Measurements from ENCODE around the gene TRIM66. TPM values are rescaled to one million over a fixed set of nuclear protein-coding genes. Genes with fewer than 3 reads are reported as not detected.
A peak's percentile ranks its signal among the peaks of the same experiment; 100 is the strongest.

The TRIM66 gene
- total RNA-seq, 4 donors from 2014 or later: 11.7 to 19.7 (median 14.3) TPM

DNA sequence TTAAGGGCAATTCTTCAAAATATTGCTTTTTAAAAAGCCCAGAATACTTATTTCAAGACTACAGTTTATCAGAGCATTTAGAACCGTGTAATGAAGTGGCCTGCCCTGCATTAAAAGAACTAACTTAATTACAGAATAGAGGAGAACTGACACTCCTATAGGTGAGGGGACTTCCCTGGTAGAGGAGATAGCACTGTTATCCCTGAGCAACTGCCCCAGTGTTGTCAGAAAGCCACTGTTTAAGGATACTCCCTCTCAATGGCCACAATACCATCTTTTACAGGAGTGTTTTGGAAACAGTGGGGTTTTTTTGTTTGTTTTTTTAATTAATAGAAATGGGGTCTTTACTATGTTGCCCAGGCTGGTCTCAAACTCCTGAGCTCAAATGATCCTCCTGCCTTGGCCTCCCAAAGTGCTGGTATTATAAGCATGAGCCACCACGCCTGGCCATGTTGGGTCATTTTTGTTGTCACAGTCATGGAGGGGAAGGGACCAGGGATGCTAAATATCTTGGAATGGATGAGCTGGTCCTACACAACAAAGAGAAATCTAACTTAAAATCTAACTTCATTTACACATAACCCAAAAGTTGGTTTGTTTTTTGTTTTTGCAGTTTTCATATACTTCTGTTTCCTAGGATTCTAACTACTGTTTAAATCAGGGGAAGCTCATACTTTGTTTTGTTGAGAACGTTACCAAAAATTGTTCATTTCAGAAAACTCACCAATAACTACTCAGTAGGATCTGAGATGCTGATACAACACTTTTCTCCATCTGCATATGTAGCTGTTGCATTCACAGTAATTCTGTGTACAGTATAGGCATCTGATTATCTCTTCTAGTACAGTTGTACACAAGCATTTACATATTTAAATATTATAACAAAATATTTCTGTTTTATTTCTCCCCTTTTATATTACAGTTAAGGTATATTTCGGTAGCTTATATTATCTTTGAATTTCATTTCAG is 8.2 kb upstream of the TRIM66 start:
- no peaks in the 10 kb centered on the region for H3K27me3 ChIP-seq
- in situ Hi-C loops (cut with MboI; ENCODE audit: low pct_ligation_motif_present in 1 of 4, low pct_unique_long_range_greater_than_20kb in 1 of 4, low sequenced_read_pairs in 3 of 4) (loop anchor here in 3 of 4 donors (25.0 kb wide), 1 partner anchor 272 kb away; the partner anchor contains the start of gene TMEM9B (in 3 of the 3)), intact Hi-C loops (cut with DNase I; ENCODE audit: low total_unique reads) (no loop called here)
- H3K4me3 ChIP-seq: no peak overlapping the region
- no peak for DNase-seq
- peaks cover 0 to 39% (median 17%) of the 10 kb centered on the region in 4 donors for H3K36me3 ChIP-seq
- WGBS, 2 donors (ENCODE audit: low coverage in 1 of 2): 82 to 89% methylated on average over 4 of the region's 4 CpGs
- peaks cover 4 to 28% (median 16%) of the 10 kb centered on the region in 4 donors for H3K4me1 ChIP-seq
- H3K9me3 ChIP-seq: no peaks in the 10 kb centered on the region
- H3K27ac ChIP-seq: no peak overlapping the region
- no peak for TF ChIP-seq POLR2A (IDR thresholded peaks at IDR 0.05)
- no peak for TF ChIP-seq POLR2AphosphoS5 (IDR thresholded peaks at IDR 0.05)
- TF ChIP-seq, protein P1, sequence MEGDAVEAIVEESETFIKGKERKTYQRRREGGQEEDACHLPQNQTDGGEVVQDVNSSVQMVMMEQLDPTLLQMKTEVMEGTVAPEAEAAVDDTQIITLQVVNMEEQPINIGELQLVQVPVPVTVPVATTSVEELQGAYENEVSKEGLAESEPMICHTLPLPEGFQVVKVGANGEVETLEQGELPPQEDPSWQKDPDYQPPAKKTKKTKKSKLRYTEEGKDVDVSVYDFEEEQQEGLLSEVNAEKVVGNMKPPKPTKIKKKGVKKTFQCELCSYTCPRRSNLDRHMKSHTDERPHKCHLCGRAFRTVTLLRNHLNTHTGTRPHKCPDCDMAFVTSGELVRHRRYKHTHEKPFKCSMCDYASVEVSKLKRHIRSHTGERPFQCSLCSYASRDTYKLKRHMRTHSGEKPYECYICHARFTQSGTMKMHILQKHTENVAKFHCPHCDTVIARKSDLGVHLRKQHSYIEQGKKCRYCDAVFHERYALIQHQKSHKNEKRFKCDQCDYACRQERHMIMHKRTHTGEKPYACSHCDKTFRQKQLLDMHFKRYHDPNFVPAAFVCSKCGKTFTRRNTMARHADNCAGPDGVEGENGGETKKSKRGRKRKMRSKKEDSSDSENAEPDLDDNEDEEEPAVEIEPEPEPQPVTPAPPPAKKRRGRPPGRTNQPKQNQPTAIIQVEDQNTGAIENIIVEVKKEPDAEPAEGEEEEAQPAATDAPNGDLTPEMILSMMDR (IDR thresholded peaks at IDR 0.05): no peak
- TF ChIP-seq EP300 (IDR thresholded peaks at IDR 0.05; ENCODE audit: low read depth): no peak

- peaks cover 0 to 41% (median 19%) of the 10 kb centered on the region in 4 donors for H3K36me3 ChIP-seq
- 86 to 93% methylated on average over 8 of the region's 8 CpGs for WGBS, 2 donors (ENCODE audit: low coverage in 1 of 2)
- H3K4me1 ChIP-seq: peaks cover 4 to 36% (median 16%) of the 10 kb centered on the region in 4 donors
- DNase-seq: no peak
- intact Hi-C loops (cut with DNase I; ENCODE audit: low total_unique reads): no loop called here
- TF ChIP-seq POLR2AphosphoS5 (IDR thresholded peaks at IDR 0.05) (no peak), EP300 (IDR thresholded peaks at IDR 0.05; ENCODE audit: low read depth) (no peak), POLR2A (IDR thresholded peaks at IDR 0.05) (no peak)
- TF ChIP-seq, protein P1 (IDR thresholded peaks at IDR 0.05): no peak
- in situ Hi-C loops (cut with MboI; ENCODE audit: low pct_ligation_motif_present in 1 of 4, low pct_unique_long_range_greater_than_20kb in 1 of 4, low sequenced_read_pairs in 3 of 4): loop anchor here in 3 of 4 donors (10.0 to 25.0 kb wide), 2 partner anchors 125 to 273 kb away; partner anchors contain the start of gene TMEM9B (in 3 of the 3)
- peak overlapping the region; percentile 84 to 95 (median 92) for H3K27ac ChIP-seq
- H3K4me3 ChIP-seq: peak overlapping the region in 2 of 4 donors; percentile 46 to 61
- H3K9me3 ChIP-seq: no peaks in the 10 kb centered on the region
- no peaks in the 10 kb centered on the region for H3K27me3 ChIP-seq
Observed at GRCh38 chr11:8689726-8690255, 7.3 kb upstream of the TRIM66 start.

DNA sequence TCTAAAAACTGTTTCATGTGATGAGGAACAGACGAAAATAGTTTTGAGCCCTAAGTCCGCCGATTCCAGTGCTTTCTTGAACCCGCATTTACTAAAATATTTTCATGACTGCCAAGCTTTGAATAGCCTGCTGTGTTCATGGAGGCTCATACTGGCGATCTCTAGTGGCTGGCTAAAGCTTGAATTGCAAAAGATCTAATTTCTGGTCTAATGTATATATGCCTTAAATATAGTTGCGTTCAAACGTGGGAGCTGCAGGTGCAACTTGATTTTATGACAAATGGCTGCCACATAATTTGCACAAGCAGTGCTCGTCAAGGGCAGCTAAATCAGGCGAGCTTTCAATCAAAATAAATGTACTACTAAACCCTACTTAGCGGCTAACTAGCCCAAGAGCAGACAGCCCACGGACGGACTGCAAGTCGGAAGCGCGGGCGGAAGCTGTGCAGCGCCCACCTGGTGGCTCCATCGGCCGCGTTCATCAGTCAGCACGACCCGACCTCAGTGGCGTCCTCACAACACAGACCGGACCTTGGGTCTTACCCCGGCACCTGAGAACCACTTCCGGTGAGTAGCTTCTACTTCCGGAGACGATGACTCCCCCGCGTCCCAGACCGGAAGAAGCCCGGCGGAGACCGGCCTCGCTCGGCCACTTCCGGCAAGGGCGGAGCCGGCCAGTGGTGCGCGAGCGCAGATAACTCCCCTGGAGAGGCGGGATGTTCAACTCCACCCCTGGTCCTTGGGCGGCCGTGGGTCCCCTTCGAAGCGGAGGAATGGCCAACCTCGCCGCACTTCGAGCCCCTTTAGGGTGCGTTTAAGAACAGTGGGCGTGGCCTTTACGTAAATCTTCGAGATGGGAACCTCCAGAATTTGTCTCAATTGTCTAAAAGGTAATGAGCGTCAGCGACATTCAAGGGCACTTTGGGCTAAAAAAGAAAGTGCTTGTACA is 6.2 kb upstream of the TRIM66 start:
- in situ Hi-C loops (cut with MboI; ENCODE audit: low pct_ligation_motif_present in 1 of 4, low pct_unique_long_range_greater_than_20kb in 1 of 4, low sequenced_read_pairs in 3 of 4) (loop anchor here in 3 of 4 donors (10.0 to 25.0 kb wide), 2 partner anchors 126 to 274 kb away; partner anchors contain the start of gene TMEM9B (in 3 of the 3)), intact Hi-C loops (cut with DNase I; ENCODE audit: low total_unique reads) (no loop called here)
- Histone ChIP-seq H3K4me1 (peaks cover 13 to 47% (median 25%) of the 10 kb centered on the region in 4 donors), H3K4me3 (peak overlapping the region; percentile 44 to 61 (median 50)), H3K27ac (peak overlapping the region; percentile 84 to 95 (median 92)), H3K27me3 (no peaks in the 10 kb centered on the region), H3K9me3 (no peaks in the 10 kb centered on the region), H3K36me3 (peaks cover 0 to 34% (median 17%) of the 10 kb centered on the region in 4 donors)
- DNase-seq: peak; percentile 96
- TF ChIP-seq POLR2AphosphoS5 (IDR thresholded peaks at IDR 0.05) (peak; percentile 83 to 96 (median 96)), POLR2A (IDR thresholded peaks at IDR 0.05) (peak; percentile 92), EP300 (IDR thresholded peaks at IDR 0.05; ENCODE audit: low read depth) (no peak)
- TF ChIP-seq, protein P1 (IDR thresholded peaks at IDR 0.05): peak in 2 of 5 experiments; percentile 10 to 29
- WGBS, 2 donors (ENCODE audit: low coverage in 1 of 2): 0 to 1% methylated on average over 12 to 55 of the region's 56 CpGs
